ENCODE measurements around the gene PIK3CD. TPM values are rescaled to one million over a fixed set of nuclear protein-coding genes. Genes with fewer than 3 reads are reported as not detected.

PIK3CD gene
- total and polyA plus RNA-seq, 10 of the 15 experiments (the other 5 are each of a cell fraction or from before 2014, with no cell fraction given) = 7.0 to 101 (median 51.1) TPM

DNA sequence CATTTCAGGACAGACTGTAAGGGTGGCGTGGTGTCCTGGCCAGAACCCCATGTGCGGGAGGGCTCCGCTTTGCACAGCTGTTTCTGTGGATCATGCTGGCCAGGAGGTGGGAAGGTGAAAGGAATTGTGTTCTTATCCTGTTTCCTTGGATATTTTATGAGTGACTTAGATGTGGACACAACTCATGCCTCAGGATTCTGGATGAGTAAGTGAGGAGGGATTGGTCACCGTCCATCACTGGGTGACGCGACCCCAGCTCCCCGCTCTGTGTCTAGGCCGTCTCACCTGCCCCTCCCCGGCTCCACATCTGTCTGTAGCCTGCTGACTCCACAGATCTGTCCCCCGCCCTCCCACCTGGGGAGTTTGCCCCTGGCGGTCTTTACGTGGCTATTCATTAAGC is 48.8 kb downstream of the PIK3CD start (continued):
- TF ChIP-seq STAT3 (IDR thresholded peaks at IDR 0.05; ENCODE audit: low read depth, low read length) (no peak), YBX1 (IDR thresholded peaks at IDR 0.05) (no peak)
- TF ChIP-seq, protein P1, sequence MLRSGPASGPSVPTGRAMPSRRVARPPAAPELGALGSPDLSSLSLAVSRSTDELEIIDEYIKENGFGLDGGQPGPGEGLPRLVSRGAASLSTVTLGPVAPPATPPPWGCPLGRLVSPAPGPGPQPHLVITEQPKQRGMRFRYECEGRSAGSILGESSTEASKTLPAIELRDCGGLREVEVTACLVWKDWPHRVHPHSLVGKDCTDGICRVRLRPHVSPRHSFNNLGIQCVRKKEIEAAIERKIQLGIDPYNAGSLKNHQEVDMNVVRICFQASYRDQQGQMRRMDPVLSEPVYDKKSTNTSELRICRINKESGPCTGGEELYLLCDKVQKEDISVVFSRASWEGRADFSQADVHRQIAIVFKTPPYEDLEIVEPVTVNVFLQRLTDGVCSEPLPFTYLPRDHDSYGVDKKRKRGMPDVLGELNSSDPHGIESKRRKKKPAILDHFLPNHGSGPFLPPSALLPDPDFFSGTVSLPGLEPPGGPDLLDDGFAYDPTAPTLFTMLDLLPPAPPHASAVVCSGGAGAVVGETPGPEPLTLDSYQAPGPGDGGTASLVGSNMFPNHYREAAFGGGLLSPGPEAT (IDR thresholded peaks at IDR 0.05; ENCODE audit: low read depth) = no peak
- TF ChIP-seq, protein P2, sequence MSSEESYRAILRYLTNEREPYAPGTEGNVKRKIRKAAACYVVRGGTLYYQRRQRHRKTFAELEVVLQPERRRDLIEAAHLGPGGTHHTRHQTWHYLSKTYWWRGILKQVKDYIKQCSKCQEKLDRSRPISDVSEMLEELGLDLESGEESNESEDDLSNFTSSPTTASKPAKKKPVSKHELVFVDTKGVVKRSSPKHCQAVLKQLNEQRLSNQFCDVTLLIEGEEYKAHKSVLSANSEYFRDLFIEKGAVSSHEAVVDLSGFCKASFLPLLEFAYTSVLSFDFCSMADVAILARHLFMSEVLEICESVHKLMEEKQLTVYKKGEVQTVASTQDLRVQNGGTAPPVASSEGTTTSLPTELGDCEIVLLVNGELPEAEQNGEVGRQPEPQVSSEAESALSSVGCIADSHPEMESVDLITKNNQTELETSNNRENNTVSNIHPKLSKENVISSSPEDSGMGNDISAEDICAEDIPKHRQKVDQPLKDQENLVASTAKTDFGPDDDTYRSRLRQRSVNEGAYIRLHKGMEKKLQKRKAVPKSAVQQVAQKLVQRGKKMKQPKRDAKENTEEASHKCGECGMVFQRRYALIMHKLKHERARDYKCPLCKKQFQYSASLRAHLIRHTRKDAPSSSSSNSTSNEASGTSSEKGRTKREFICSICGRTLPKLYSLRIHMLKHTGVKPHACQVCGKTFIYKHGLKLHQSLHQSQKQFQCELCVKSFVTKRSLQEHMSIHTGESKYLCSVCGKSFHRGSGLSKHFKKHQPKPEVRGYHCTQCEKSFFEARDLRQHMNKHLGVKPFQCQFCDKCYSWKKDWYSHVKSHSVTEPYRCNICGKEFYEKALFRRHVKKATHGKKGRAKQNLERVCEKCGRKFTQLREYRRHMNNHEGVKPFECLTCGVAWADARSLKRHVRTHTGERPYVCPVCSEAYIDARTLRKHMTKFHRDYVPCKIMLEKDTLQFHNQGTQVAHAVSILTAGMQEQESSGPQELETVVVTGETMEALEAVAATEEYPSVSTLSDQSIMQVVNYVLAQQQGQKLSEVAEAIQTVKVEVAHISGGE (CRISPR knock-in tag; IDR thresholded peaks at IDR 0.05) = no peak

DNA sequence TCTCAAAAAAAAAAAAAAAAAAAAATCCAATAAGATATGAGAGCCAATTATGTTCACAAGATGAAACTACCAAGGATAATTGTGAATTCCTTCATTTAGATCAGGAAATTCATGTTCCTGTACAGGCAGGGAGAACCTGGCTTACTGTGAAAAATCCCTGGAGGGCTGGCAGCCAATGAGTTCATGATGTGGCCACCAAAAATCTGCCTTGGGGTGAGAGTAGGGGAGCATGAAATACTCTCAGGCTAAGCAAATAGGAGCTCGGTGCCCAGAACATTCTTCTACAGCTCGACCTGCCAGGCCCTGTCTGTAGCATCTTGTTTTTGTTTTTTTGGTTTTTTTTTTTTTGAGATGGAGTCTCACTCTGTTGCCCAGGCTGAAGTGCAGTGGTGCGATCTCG is 50.1 kb downstream of the PIK3CD start:
- Histone ChIP-seq H3K9me3 (replicated peaks; ENCODE audit: control insufficient read depth, insufficient read depth, low read length) (peaks cover 12% of the 10 kb centered on the region), H4K20me1 (ENCODE audit: control insufficient read depth, insufficient read depth) (no peaks in the 10 kb centered on the region), H3K36me3 (ENCODE audit: control insufficient read depth in 2 of 2, insufficient read depth in 2 of 2, low read length in 1 of 2) (peaks cover 12 to 26% of the 10 kb centered on the region in 2 experiments; a peak in 3 of 4 replicates), H3K9ac (ENCODE audit: control insufficient read depth, insufficient read depth, low read length) (no peak overlapping the region), H3K27ac (ENCODE audit: control insufficient read depth, insufficient read depth) (no peak overlapping the region), H3K4me2 (ENCODE audit: control insufficient read depth, insufficient read depth) (no peak overlapping the region), H3K4me3 (no peak overlapping the region), H3K79me2 (ENCODE audit: control insufficient read depth, insufficient read depth, low read length) (peaks cover 41% of the 10 kb centered on the region), H3K4me1 (ENCODE audit: control insufficient read depth, insufficient read depth, low read length) (peaks cover 16% of the 10 kb centered on the region), H2AFZ (ENCODE audit: control insufficient read depth, low read depth, low read length) (no peak overlapping the region), H3K27me3 (replicated peaks in 1 of 2; ENCODE audit: control insufficient read depth in 2 of 2, insufficient read depth in 2 of 2, low read length in 1 of 2) (no peaks in the 10 kb centered on the region)
- ChIA-PET CTCF (interaction anchor here (1.0 to 6.2 kb wide), 5 partner anchors 37 to 86 kb away, joined by 3 to 34 read pairs (median 5); partner anchors contain the start of gene PIK3CD), POLR2A (interaction anchor here (1.1 kb wide), 1 partner anchor 9 kb away, joined by 4 read pairs; no protein-coding TSS in a partner anchor), SMC1A (ENCODE audit: uncharacterized antibody, unreplicated experiment) (no interaction called here), RAD21 (ENCODE audit: unreplicated experiment) (no interaction called here)
- no TSS peak for BruUV-seq (replicated peaks)
- FAIRE-seq = no peak
- ATAC-seq = no peak
- intact Hi-C loops (cut with micrococcal nuclease; ENCODE audit: unreplicated experiment) (no loop called here), in situ Hi-C loops (cut with MboI) (no loop called here)
- DNase-seq (ENCODE audit: low read depth, low spot score) = no peak
- WGBS (ENCODE audit: insufficient coverage, insufficient replicate concordance, low lambda C conversion rate, missing lambda C conversion rate) = 83% methylated on average over 4 of the region's 4 CpGs
- TF ChIP-seq TCF3 (IDR thresholded peaks at IDR 0.05; ENCODE audit: borderline replicate concordance, insufficient read depth, low read depth, low read length) (no peak), PAX5 (IDR thresholded peaks at IDR 0.05; ENCODE audit: borderline replicate concordance, low read depth, low read length) (no peak), POU2F2 (IDR thresholded peaks at IDR 0.05; ENCODE audit: borderline replicate concordance, low read depth, low read length) (no peak), POLR2AphosphoS2 (IDR thresholded peaks at IDR 0.05; ENCODE audit: low read depth, low read length) (no peak), RAD21 (IDR thresholded peaks at IDR 0.05; ENCODE audit: insufficient read depth, low read depth, low read length) (no peak), KLF5 (IDR thresholded peaks at IDR 0.05; ENCODE audit: partially characterized antibody) (no peak), LARP7 (IDR thresholded peaks at IDR 0.05) (no peak)
- TF ChIP-seq, protein P3, sequence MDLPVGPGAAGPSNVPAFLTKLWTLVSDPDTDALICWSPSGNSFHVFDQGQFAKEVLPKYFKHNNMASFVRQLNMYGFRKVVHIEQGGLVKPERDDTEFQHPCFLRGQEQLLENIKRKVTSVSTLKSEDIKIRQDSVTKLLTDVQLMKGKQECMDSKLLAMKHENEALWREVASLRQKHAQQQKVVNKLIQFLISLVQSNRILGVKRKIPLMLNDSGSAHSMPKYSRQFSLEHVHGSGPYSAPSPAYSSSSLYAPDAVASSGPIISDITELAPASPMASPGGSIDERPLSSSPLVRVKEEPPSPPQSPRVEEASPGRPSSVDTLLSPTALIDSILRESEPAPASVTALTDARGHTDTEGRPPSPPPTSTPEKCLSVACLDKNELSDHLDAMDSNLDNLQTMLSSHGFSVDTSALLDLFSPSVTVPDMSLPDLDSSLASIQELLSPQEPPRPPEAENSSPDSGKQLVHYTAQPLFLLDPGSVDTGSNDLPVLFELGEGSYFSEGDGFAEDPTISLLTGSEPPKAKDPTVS (IDR thresholded peaks at IDR 0.05; ENCODE audit: low read depth, low read length) = no peak
- TF ChIP-seq, protein P4, sequence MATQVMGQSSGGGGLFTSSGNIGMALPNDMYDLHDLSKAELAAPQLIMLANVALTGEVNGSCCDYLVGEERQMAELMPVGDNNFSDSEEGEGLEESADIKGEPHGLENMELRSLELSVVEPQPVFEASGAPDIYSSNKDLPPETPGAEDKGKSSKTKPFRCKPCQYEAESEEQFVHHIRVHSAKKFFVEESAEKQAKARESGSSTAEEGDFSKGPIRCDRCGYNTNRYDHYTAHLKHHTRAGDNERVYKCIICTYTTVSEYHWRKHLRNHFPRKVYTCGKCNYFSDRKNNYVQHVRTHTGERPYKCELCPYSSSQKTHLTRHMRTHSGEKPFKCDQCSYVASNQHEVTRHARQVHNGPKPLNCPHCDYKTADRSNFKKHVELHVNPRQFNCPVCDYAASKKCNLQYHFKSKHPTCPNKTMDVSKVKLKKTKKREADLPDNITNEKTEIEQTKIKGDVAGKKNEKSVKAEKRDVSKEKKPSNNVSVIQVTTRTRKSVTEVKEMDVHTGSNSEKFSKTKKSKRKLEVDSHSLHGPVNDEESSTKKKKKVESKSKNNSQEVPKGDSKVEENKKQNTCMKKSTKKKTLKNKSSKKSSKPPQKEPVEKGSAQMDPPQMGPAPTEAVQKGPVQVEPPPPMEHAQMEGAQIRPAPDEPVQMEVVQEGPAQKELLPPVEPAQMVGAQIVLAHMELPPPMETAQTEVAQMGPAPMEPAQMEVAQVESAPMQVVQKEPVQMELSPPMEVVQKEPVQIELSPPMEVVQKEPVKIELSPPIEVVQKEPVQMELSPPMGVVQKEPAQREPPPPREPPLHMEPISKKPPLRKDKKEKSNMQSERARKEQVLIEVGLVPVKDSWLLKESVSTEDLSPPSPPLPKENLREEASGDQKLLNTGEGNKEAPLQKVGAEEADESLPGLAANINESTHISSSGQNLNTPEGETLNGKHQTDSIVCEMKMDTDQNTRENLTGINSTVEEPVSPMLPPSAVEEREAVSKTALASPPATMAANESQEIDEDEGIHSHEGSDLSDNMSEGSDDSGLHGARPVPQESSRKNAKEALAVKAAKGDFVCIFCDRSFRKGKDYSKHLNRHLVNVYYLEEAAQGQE (IDR thresholded peaks at IDR 0.05; ENCODE audit: low read depth, low read length) = no peak
